GM21786 (cell line): ENCODE data around the gene APOL3.
"Not testable (repeated sequence)": the region's sequence is repeated elsewhere in the genome, so short reads cannot be mapped to it uniquely, and the experiment has no call there.

ENCODE experiments used
- ATAC-seq: cut with Tn5 transposase; IDR thresholded peaks from one replicate; pipeline ENCODE4 v1.9.1; 2021; ENCODE audit not compliant: unreplicated experiment

APOL3 gene

DNA sequence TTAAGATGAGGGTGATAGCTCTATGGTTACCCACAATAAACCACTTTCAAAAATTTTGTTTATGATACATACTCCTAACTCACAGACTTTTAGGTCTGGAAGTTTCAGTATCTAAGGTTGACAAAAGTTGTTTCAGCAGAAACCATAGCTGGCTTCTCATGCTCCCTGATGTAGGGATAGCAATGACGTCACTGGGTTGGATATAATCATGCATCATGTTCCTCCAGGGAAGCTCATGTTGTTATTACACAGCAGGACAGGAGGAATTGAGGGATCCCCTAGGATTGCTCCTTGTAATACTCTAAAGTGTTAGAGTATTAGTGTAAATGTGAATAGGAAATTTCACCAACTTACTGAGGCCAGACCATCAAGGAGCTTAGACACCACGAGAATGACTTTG lies 23.6 kb downstream of the APOL3 start:
- no peak for ATAC-seq

DNA sequence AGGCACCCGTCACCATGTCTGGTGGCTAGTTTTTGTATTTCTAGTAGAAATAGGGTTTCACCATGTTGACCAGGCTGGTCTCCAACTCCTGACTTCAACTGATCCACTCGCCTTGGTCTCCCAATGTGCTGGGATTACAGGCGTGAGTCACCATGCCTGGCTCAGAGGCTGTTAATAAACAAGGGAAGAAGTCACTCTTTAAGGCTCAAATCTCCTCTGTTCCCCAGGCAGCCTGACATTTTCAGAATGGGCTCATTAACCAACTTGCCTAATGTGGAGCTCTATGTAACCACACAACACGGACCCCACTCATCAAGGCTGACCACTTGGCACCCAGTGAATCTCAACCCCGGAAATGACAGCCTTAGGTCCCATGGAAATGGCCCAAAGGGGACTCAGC lies 24.1 kb downstream of the APOL3 start:
- no peak for ATAC-seq

DNA sequence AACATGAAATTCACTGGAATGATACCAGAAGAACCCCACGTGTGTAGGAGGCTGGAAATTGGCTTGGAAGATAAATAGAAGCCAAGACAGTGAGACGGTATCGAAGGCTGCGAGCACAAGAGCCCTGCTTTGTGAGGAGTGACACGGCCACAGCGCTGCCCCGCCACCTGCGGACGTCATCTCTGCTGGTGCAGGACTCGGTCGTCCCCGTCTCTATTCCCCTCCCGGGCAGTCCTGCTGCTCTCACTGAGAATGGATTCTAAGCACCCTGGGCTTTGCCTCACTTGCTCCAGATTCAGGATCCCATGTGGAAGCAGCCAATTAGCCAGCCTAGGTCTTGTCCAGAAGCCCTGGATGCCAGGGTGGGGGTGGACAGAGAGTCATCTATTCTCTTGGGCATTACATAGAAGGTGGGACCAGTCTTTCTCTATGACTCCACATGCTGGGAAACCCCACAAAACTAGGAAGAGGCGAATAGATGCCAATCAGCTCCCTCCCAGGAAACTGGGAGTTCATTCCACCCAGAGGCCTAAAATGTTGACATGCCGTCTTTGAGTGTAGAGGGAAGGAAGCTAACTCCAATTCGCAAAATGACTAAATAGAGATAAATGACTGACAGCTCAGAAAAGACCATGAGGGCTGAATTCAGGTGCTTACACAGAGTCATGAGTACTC lies 25.1 kb downstream of the APOL3 start:
- no peak for ATAC-seq

DNA sequence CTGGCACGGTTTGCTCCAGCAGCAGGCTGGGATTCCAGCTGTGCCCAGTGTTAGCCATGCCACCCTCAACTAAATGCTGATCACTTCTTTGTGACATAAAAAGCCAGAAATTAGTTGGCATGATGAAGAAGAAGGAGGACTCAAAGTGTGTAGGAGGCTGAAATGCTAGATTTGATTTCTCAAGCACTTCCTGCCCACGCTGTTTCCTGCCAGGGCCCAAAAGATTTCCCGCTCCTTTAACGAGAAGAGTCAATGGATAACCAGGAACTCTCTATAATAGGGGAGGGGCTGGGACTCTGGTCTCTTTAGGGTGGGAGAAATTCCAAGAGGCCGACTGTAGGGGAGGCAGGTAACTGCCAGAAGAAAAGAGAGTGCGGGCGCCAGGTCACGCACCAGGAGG lies 26.4 kb downstream of the APOL3 start:
- ATAC-seq = no peak

DNA sequence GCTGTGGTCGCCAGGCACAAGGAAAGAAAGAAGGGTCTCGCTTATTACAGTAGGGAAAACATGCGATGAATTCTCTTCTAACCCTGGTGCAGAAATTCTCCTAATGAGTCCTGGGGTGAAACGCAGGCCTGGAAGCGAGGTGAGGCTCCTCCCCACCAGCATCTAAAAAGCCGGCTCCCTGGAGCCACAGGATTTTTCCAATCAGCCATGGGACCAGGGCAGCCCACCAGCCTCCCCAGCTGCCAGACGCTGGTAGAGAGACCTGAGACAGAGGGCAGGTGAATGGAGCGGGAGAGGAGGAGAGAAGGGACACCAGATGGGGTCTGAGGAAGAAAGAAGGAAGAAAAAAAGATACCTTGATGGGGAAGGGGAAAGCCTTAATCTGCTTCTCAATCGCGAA lies 28.6 kb downstream of the APOL3 start:
- no peak for ATAC-seq

DNA sequence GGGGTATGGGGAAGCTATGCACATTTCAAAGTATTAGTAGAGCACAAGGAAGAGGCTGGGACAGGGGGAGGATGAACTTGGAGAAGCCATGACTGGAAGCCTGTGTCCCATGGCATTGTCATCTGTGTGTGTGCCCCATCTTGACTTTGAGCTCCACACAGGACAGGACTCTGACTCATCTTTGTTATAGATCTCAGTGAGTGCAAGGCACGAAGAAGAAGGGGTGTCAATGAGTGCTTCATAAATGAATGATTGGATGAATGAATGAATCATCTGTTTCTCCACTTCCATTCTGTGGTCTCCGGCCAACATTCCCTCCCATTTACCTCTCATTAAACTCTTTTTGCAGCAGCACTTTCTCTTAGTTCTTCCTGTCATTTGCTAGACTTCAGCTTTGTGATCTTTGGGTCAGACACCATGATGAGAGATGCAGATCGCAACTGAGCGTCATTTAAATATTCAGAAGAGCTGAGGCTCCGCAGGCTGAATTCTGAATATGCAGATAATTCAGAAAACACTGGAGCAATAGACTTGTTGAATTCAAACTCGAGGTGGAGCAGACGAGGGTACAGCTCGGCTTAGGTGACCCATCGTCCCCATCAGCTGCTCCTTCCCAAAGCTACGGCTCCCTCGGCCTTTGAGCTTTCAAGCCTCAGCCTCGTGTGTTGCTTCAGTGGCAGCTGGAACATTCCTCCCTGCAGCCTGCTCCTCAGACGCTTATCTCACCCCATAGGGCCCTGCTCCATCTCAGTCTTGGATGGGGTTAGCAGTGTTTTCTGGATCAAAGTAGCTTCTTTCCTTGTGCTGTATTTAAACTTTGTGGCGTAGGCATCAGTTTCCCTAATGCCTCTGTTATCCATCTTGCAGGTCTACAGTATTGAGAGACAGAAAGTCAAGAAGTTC lies 30.8 kb downstream of the APOL3 start:
- ATAC-seq = no peak

DNA sequence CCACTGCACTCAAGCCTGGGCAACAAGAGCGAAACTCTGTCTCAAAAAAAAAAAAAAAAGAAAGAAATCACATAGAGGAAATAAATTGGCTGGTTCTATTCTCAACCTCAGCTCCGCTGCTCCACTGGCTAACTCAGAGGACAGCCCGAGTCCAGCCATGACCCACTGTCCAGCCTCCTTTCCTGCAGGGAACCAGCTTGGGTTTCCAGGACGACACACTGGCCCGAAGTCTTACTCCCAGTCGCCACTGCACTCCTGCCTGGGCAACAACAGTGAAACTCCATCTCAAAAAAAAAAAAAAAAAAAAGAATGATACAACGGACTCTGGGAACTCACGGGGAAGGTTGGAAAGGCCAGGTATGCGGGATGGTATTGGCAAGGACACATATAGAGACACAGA lies 31.5 kb downstream of the APOL3 start:
- no peak for ATAC-seq

DNA sequence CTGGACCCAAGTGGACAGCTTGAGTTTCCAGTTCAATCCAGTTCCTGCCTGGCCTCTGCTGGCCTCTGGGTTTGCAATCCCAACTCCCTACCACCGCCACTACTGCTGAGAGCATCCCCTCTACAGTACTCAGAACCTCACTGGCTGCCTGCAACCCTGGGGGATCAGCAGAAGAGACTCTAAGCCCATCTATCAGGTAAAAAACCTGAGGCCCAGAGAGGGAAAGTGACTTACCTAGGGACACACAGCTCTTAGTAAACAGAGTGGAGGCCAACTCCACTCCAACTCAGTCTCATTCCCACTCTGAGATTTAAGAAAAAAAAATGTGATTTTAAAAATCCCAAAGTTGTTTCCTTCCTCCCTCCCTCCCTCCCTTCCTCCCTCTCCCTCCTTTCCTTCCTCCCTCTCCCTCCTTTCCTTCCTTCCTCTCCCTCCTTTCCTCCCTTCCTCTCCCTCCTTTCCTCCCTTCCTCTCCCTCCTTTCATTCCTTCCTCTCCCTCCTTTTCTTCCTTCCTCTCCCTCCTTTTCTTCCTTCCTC lies 34.5 kb downstream of the APOL3 start:
- ATAC-seq = no peak

DNA sequence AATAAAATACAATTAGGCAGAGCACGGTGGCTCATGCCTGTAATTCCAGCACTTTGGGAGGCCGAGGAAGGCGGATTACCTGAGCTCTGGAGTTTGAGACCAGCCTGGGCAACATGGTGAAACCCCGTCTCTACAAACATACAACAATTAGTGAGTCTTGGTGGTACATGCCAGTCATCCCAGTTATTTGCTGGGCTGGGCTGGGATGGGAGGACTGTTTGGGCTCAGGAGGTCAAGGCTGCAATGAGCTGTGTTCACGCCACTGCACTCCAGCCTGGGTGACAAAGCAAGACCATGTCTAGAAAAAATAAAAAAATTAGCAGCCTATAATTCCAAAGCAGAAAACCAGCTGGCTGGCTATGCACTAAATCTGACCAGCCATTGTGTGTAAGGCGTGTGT lies 35.1 kb downstream of the APOL3 start:
- no peak for ATAC-seq

DNA sequence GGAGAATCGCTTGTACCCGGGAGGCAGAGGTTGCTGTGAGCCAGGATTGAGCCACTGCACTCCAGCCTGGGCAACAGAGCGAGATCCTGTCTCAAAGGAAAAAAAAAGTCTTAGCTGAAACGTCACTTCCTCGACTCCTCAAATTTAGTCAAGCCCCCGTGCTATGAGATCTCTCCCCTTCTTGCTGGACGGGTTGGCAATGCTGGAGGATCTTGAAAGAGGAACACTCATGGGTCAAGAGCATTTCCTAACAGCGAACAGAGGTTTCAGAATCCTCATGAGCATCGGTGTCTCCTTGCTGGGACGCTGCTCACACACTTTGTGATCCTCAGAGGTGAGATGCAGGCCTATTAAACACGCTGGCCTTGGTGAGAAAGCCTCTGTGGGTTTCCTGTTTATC lies 35.9 kb downstream of the APOL3 start:
- ATAC-seq = no peak

DNA sequence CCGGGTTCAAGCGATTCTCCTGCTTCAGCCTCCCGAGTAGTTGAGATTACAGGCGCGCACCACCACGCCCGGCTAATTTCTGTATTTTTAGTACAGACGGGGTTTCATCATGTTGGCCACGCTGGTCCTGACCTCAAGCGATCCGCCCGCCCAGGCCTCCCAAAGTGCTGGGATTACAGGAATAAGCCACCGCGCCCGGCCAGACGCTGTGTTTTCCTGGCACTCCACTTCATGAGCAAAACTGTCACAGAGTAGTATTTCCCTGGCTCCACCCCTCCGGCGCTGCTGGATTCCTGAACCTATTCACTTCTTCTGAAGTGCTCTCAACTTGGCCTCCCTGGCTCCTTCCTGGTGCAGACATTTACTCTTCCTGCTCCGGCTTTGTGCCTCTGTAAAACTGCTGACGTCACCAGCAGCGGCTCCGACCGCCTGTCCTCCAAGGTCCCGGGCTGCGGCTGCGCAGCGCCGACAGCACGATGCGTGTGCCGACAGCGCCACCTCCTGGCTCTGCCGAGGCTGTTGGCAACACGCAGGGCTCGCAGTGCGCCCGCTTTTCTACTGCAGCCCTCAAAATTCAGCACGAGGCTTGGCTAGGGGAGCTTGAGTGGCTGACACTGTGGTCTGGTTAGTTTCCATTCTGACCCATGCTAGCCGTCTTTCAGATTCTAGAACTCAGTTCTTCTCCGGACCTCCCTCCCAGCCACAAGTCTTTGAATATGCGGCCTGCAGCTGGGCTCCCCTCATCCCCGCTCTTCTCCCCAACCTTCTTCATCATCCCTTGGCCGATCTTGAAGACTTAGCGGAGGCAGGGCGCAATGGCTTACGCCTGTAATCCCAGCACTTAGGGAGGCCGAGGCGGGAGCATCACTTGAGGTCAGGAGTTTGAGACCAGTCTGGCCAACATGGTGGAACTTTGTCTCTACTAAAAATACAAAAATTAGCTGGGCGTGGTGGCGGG lies 36.6 kb downstream of the APOL3 start:
- ATAC-seq = no peak

DNA sequence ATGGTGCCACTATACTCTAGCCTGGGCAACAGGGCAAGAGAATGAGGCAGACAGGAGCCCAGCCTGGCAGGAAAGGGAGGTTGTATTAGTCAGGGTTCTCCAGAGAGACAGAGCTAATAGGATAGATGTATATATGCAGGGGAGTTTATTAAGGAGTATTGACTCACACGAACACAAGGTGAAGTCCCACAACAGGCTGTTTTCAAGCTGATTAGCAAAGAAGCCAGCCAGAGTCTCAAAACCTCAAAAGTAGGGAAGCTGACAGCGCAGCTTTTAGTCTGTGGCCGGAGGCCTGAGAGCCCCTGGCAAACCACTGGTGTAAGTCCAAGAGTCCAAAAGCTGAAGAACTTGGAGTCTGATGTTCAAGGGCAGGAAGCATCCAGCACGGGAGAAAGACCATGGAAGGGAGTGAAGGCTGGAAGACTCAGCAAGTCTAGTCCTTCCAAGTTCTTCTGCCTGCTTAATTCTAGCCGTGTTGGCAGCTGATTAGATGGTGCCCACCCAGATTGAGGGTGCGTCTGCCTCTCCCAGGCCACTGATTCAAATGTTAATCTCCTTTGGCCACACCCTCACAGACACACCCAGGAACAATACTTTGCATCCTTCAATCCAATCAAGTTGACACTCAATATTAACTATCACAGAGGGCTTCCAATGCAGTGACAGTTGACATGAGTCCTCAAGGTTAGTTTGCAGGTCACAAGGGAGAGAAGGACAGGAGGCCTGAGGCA lies 39.8 kb downstream of the APOL3 start:
- ATAC-seq = not testable (repeated sequence)

DNA sequence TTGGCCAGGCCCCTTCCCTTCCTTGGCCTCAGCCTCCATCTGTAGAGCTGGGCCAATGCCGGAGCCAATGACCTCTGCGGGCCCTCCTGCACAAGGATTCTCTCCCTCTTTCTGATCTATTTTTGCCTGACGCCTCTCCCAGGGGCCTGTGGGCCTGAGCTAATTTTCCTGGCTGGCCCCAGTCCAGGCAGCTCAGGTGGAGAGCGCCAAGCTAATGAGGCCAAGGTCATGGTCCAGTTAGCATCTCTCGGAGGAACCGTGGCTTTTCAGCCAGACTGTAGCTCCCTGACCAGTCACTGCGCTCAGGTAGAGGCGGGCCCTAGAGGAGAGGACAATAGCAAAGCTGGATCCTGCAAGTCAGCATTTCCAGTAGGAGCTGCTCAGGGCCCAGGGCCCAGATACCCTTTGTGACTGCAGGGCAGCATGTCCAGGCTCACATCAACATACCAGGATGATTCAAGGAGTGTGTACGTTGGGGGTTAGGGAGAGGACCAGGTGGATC lies 43.5 kb downstream of the APOL3 start:
- no peak for ATAC-seq

DNA sequence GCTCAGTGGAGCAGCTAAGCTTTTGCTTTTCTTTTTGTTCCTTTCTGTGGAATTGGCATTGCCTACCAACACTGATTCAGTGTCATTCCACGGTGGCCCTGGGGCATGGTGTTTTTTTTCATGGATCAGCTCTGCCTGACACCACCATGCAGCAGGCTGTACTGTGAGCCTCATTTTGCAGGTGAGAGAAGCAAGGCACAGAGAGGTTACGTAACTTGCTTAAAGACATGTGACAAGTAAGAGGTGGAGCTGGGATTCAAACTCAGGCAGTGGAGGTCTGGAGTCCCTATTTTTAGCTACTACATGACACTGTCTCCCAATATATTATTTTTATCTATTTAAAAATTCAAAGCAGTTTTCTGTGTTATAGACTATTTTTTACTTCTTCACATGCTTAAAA lies 44.4 kb downstream of the APOL3 start:
- ATAC-seq = no peak

DNA sequence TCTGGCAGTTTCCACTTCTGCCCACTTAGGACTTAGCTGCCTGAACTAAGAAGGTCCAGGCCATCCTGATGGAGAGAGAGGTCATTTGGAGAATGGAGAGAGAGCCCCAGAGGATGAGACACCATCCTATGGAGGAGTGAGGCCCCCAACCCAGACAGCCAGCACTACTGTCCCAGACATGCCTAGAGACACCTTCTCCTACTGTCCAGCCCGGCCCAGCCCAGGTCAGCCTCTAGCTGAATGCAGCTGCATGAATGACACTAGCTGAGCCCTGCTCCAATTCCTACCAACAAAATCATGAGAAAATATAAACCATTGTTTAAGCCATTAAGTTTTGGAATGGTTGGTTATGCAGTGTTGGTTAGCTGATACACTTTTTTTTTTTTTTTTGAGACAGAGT lies 47.4 kb downstream of the APOL3 start:
- no peak for ATAC-seq

DNA sequence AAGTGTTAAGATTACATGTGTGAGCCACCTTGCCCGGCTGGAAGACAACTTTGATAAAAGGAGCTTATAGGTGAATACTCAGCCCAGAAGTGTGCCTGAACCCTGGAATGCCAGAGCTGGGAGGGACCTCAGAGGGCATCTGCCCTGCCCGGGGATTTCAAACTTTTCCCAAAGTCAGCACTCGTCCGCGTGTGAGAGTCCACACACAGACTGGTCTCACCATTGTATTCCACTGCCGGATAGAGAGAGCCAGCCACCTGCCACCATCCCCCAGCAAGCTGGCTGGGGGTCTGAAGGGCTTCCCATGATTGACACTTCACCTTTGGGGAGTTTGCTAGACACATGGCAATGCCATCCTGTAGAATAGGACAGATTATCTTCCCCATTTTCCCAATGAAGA lies 49.2 kb downstream of the APOL3 start:
- no peak for ATAC-seq

DNA sequence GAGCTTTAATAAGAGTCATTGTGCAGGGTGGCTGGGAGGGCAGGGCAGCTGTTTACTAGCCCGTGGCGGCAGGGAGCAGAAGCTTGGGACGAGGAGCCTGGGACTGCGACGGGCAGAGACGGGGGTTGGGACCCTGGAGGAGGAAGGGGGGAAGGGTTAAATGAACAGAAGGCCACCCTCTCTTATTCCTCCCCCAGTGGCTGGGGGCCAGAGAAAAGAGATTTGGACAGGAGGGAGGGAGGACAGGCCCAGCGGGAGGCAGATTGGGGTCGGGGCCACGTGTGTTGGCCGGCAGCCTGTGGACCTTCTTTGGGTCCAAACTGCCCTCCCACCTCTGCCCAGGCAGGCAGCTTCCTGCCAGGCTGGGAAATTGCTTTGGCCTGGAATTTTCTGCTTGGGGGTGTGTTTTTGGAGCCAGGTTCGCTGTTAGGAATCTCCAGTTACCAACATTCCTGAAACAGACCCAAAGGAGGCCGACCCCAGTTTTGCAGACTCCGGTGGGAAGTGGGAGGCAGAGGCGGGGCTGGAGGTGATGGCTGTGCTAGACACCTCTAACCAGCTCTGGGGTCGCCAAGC lies 50.2 kb downstream of the APOL3 start:
- no peak for ATAC-seq

DNA sequence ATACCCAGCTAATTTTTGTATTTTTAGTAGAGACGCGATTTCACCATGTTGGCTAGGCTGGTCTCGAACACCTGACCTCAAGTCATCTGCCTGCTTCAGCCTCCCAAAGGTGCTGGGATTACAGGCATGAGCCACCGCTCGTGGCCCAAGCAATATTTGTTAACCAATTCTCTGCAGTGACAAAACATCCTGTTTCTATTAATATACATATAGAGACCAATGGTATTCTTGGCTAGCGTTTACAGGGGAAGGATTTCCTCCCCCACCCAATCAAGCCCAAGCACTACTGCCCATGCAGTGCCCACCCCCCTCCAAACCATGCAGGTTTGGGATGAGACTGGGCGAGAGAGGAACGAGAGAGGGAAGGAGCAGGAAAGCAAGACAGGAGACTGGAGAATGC lies 53.1 kb downstream of the APOL3 start:
- no peak for ATAC-seq

DNA sequence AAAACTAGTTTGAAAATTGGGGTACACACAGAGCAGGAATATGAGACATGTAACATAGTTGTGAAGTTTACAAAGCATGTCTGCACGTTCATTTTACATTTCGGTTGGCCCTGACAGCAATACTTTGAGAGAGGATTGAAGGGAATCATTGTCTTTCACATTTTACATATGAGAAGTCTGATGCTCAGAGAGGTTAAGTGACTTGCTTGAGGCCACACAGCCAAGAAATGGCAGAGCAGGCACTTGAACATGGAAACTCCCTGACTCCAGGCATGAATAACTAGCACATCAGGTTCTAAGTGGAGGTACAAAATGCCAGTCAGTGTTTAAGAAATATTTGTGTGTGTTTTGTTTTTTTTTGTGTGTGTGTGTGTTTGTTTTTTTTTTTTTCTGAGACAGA lies 53.6 kb downstream of the APOL3 start:
- no peak for ATAC-seq

DNA sequence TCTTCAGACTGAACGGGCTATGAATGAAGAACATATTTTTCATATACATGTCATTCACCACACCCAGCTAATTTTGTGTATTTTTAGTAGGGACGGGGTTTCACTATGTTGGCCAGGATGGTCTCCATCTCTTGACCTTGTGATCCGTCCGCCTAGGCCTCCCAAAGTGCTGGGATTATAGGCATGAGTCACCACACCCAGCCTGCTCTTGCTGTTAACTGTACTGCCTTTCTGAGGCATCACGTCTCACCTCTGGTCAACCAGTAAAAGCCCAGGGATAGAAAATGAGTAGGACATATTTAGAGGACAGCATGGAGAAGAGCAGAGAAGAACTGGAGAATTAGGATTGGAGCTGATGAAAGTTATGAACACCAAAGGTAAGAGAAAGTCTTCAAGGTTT lies 55.6 kb downstream of the APOL3 start:
- no peak for ATAC-seq
